ENCODE measurements around the gene MARVELD1. TPM values are rescaled to one million over a fixed set of nuclear protein-coding genes. Genes with fewer than 3 reads are reported as not detected.

The MARVELD1 gene
- total RNA-seq, result 10 to 100 TPM in 1 of 10 donors, 1 to 10 TPM in 9; 2.8 to 10.2 (median 5.8) TPM
- polyA plus RNA-seq, result 10 to 100 TPM in 1 of 2 donors, 1 to 10 TPM in 1; 5.0 to 11.9 TPM
- long read RNA-seq, donor 1, transcript MARVELD1-201 (2 exons, 3,221 nt), result major isoform, 6 of 6 reads
- long read RNA-seq, donor 1, partial matches to known transcripts, result 0 of 6 reads
- long read RNA-seq, donor 1, other reads (novel, unspliced or antisense), result 0 of 6 reads
- long read RNA-seq, donor 2, transcript MARVELD1-201 (2 exons, 3,221 nt), result major isoform, 10 of 10 reads
- long read RNA-seq, donor 2, partial matches to known transcripts, result 0 of 10 reads
- long read RNA-seq, donor 2, other reads (novel, unspliced or antisense), result 0 of 10 reads
- long read RNA-seq, donor 3, transcript MARVELD1-201 (2 exons, 3,221 nt), result major isoform, 18 of 18 reads
- long read RNA-seq, donor 3, partial matches to known transcripts, result 0 of 18 reads
- long read RNA-seq, donor 3, other reads (novel, unspliced or antisense), result 0 of 18 reads

GRCh38 chr10:97713339-97713825, at the start of gene MARVELD1:
Gene MARVELD1, plus strand, starts transcription at chr10:97713730. Its CDS starts 147 bp downstream, at chr10:97713877.
- Histone ChIP-seq H3K4me1 (peaks cover 0 to 67% (median 40%) of the 10 kb centered on the region in 9 donors), H3K27ac (peak within 1 kb of the TSS; percentile 87 to 98 (median 94)), H3K27me3 (no peaks in the 10 kb centered on the region), H3K4me3 (peak within 1 kb of the TSS; percentile 57 to 80 (median 70)), H3K36me3 (peaks cover 0 to 15% (median 0%) of the 10 kb centered on the region in 9 donors), H3K9me3 (no peaks in the 10 kb centered on the region)
- peak in 7 of 8 donors; percentile 23 to 56 (median 37) for ATAC-seq
- 8 to 11% methylated on average over 24 to 36 of the region's 37 CpGs for WGBS, 2 donors
- DNase-seq, result peak; percentile 81
- no peak for TF ChIP-seq CTCF (IDR thresholded peaks at IDR 0.05)
- intact Hi-C loops (cut with DNase I), result loop anchor here in 1 of 10 donors (2.0 kb wide), 1 partner anchor 17 kb away; no protein-coding TSS in a partner anchor

GRCh38 chr10:97664282-97664850, 49.2 kb upstream of the MARVELD1 start:
- Histone ChIP-seq H3K27ac (no peak overlapping the region), H3K36me3 (peaks cover 0 to 84% (median 23%) of the 10 kb centered on the region in 9 donors)

GRCh38 chr10:97666992-97667391, 46.5 kb upstream of the MARVELD1 start:
- DNase-seq, result no peak
- Histone ChIP-seq H3K9me3 (no peaks in the 10 kb centered on the region), H3K4me3 (no peak overlapping the region), H3K4me1 (peaks cover 0 to 4% (median 0%) of the 10 kb centered on the region in 9 donors), H3K27ac (no peak overlapping the region), H3K27me3 (no peaks in the 10 kb centered on the region), H3K36me3 (peaks cover 0 to 100% (median 29%) of the 10 kb centered on the region in 9 donors)
- TF ChIP-seq CTCF (IDR thresholded peaks at IDR 0.05), result no peak
- ATAC-seq, result no peak
- intact Hi-C loops (cut with DNase I), result no loop called here
- 94 to 98% methylated on average over 7 of the region's 7 CpGs for whole genome bisulfite sequencing, 2 donors

More at GRCh38 chr10:97664282-97664850, 49.2 kb upstream of the MARVELD1 start:
- peaks cover 0 to 4% (median 0%) of the 10 kb centered on the region in 9 donors for H3K4me1 ChIP-seq
- DNase-seq (no peak), ATAC-seq (no peak)
- TF ChIP-seq CTCF (IDR thresholded peaks at IDR 0.05), result no peak
- intact Hi-C loops (cut with DNase I), result no loop called here
- H3K27me3 ChIP-seq, result no peaks in the 10 kb centered on the region
- H3K9me3 ChIP-seq, result no peaks in the 10 kb centered on the region
- 67 to 77% methylated on average over 1 of the region's 1 CpG for WGBS, 2 donors
- H3K4me3 ChIP-seq, result no peak overlapping the region

GRCh38 chr10:97667463-97667862, 46.1 kb upstream of the MARVELD1 start:
- Histone ChIP-seq H3K4me1 (peaks cover 0 to 4% (median 0%) of the 10 kb centered on the region in 9 donors), H3K27ac (no peak overlapping the region), H3K36me3 (peaks cover 0 to 99% (median 29%) of the 10 kb centered on the region in 9 donors), H3K4me3 (no peak overlapping the region), H3K9me3 (no peaks in the 10 kb centered on the region), H3K27me3 (no peaks in the 10 kb centered on the region)
- intact Hi-C loops (cut with DNase I), result no loop called here
- DNase-seq (no peak), ATAC-seq (no peak)
- WGBS, 2 donors, result 87% methylated on average over 6 of the region's 6 CpGs
- no peak for TF ChIP-seq CTCF (IDR thresholded peaks at IDR 0.05)
